OCI-LY7 (cell line): Measurements from ENCODE around the gene SH3RF3. TPM values are rescaled to one million over a fixed set of nuclear protein-coding genes. Genes with fewer than 3 reads are reported as not detected.

Source experiments
- BruUV-seq: library from RNA; stranded (reverse); fragments of 400-500 nt; replicated peaks from 2 replicates; lab custom pipeline; 2021; lab: Mats Ljungman, UMichigan
- CTCF ChIA-PET: fragments of 300-600 bp; sonication (Branson Sonifier 250); formaldehyde crosslinking; loops from one replicate; lab custom pipeline; 2022; ENCODE audit warnings: antibody characterized with exemption; ENCODE audit not compliant: unreplicated experiment; lab: Charles Lee
- POLR2A ChIA-PET: fragments of 300-600 bp; sonication (Branson Sonifier 250); formaldehyde crosslinking; loops from one replicate; lab custom pipeline; 2022; ENCODE audit warnings: antibody characterized with exemption; lab: Charles Lee
- DNase-seq: peaks from one replicate; pipeline ENCODE4 v3.0.0-alpha.2; 2015; ENCODE audit warnings: low spot score
- H2AFZ ChIP-seq: fragments of 200-600 bp; sonication (generic), shearing (Covaris generic); 2 replicates; pipeline ENCODE4 v1.6.1; 2014; ENCODE audit warnings: mild to moderate bottlenecking, antibody characterized with exemption, low read length, moderate library complexity
- H3K27ac ChIP-seq: fragments of 200-600 bp; sonication (generic); 2 replicates; pipeline ENCODE4 v1.5.1; 2014; ENCODE audit warnings: mixed run types, low read depth, mild to moderate bottlenecking, moderate library complexity, low read length, inconsistent platforms; ENCODE audit not compliant: poor library complexity, severe bottlenecking
- H3K36me3 ChIP-seq: fragments of 200-600 bp; sonication (generic); 2 replicates; pipeline ENCODE4 v1.6.1; 2014; ENCODE audit warnings: mild to moderate bottlenecking, antibody characterized with exemption, low read length, moderate library complexity, mixed read lengths; ENCODE audit not compliant: insufficient read depth
- H3K4me1 ChIP-seq: fragments of 200-600 bp; sonication (generic); 2 replicates; pipeline ENCODE4 v1.5.1; 2014; ENCODE audit warnings: mild to moderate bottlenecking, low read length; ENCODE audit not compliant: insufficient read depth, poor library complexity, severe bottlenecking
- H3K4me2 ChIP-seq: fragments of 200-600 bp; sonication (generic); 2 replicates; pipeline ENCODE4 v1.6.1; 2014; ENCODE audit warnings: mild to moderate bottlenecking, low read length
- H3K4me3 ChIP-seq: fragments of 200-600 bp; sonication (generic); 2 replicates; pipeline ENCODE4 v1.5.1; 2014; ENCODE audit warnings: mild to moderate bottlenecking, low read depth, low read length; ENCODE audit not compliant: poor library complexity, severe bottlenecking
- H3K79me2 ChIP-seq: fragments of 200-600 bp; sonication (generic); 2 replicates; pipeline ENCODE4 v1.6.1; 2016; ENCODE audit warnings: low read depth, mild to moderate bottlenecking, low read length, moderate library complexity, mixed read lengths; ENCODE audit not compliant: insufficient read depth
- H3K9me2 ChIP-seq: fragments of 200-600 bp; sonication (generic); 2 replicates; pipeline ENCODE4 v1.6.1; 2016; ENCODE audit warnings: mild to moderate bottlenecking, low read length, mixed read lengths; ENCODE audit not compliant: insufficient read depth
- H3K9me3 ChIP-seq: fragments of 200-600 bp; sonication (generic); 2 replicates; pipeline ENCODE4 v1.6.1; 2014; ENCODE audit warnings: mild to moderate bottlenecking, mixed run types, low read length, mixed read lengths
- H4K20me1 ChIP-seq: fragments of 200-600 bp; sonication (generic); 2 replicates; pipeline ENCODE4 v1.6.1; 2014; ENCODE audit warnings: mild to moderate bottlenecking, antibody characterized with exemption, low read length, moderate library complexity, mixed read lengths; ENCODE audit not compliant: insufficient read depth
- EZH2phosphoT487 ChIP-seq: fragments of 200-600 bp; sonication (generic); IDR thresholded peaks from 2 replicates; pipeline ENCODE4 v1.6.1; 2018; ENCODE audit warnings: low read depth, borderline replicate concordance, mild to moderate bottlenecking, mixed run types, antibody characterized with exemption, low read length, moderate library complexity, mixed read lengths
- intact Hi-C: fragments of 100-400 bp; cut with micrococcal nuclease; formaldehyde crosslinking; loops from one replicate; pipeline ENCODE4 v1.10.0; 2022; ENCODE audit not compliant: unreplicated experiment
- total RNA-seq, 2 experiments: library from RNA; depleted of rRNA in 1 of 2; stranded (reverse); fragments of >200 nt in 1 of 2; shearing (Covaris generic) in 1 of 2; gene quantifications; 2 replicates each; pipeline ENCODE4 v1.2.3, GENCODE V29; 2014 to 2022
- TF ChIP-seq, protein P1 (sequence below): fragments of 200-600 bp; sonication (generic); conservative IDR thresholded peaks from 2 replicates; pipeline ENCODE4 v1.5.1; 2014; ENCODE audit warnings: mild to moderate bottlenecking, antibody characterized with exemption, low read length, moderate library complexity, mixed read lengths

The SH3RF3 gene
- total RNA-seq, 2 experiments from 2014 or later, result not detected

DNA sequence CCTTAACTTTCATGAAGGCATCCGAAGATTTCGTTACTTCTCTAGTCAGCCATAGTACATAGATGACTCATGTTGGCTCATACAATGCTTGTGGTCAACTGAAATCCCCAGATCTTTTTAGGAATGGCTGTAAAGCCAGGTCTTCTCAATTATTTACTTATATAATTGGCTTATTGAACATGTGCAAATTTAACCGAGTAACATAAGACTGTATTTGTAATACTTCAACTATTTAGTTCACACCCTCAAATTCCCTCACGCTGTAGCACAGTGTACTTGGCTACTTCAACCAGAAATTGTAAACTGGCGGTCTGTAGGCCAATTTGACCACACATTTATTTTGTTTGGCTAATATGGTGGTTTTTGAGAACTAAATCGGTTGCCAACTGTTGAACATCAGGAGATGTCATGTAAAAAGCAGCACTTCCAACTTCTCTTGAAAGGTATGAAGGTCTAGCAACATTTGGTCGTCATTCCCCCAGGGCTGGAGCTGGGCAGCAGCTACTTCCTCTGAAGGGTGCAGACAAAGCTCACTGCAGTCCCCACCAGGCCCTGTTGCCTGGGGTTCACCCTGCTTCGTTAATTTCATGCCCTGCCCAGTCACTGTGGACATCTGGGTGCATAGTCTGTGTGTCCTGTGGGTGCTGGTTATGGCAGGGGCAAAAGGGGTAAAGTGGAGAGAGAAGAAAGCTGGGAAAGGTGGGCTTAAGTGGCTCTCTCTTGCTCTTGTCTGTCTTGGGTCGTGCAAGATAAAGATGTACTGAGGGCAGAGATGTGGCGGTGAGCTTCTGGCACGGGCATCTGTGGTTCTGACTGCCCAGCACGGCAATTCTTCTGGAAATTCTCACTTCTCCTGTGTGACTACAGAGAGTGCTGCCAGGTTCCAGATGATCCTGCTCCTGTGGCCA, 3.2 kb upstream of the SH3RF3 start:
- Histone ChIP-seq H4K20me1 (no peaks in the 10 kb centered on the region), H2AFZ (no peak overlapping the region), H3K79me2 (no peaks in the 10 kb centered on the region), H3K9me2 (no peaks in the 10 kb centered on the region), H3K4me2 (no peak overlapping the region), H3K4me1 (no peaks in the 10 kb centered on the region), H3K27ac (no peak overlapping the region), H3K9me3 (no peaks in the 10 kb centered on the region), H3K4me3 (no peak overlapping the region), H3K36me3 (no peaks in the 10 kb centered on the region)
- POLR2A ChIA-PET, result no interaction called here
- no peak for DNase-seq
- no TSS peak for BruUV-seq
- CTCF ChIA-PET, result no interaction called here
- TF ChIP-seq, protein P1, sequence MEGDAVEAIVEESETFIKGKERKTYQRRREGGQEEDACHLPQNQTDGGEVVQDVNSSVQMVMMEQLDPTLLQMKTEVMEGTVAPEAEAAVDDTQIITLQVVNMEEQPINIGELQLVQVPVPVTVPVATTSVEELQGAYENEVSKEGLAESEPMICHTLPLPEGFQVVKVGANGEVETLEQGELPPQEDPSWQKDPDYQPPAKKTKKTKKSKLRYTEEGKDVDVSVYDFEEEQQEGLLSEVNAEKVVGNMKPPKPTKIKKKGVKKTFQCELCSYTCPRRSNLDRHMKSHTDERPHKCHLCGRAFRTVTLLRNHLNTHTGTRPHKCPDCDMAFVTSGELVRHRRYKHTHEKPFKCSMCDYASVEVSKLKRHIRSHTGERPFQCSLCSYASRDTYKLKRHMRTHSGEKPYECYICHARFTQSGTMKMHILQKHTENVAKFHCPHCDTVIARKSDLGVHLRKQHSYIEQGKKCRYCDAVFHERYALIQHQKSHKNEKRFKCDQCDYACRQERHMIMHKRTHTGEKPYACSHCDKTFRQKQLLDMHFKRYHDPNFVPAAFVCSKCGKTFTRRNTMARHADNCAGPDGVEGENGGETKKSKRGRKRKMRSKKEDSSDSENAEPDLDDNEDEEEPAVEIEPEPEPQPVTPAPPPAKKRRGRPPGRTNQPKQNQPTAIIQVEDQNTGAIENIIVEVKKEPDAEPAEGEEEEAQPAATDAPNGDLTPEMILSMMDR, result no peak
- no peak for TF ChIP-seq EZH2phosphoT487
- intact Hi-C loops, result no loop called here

DNA sequence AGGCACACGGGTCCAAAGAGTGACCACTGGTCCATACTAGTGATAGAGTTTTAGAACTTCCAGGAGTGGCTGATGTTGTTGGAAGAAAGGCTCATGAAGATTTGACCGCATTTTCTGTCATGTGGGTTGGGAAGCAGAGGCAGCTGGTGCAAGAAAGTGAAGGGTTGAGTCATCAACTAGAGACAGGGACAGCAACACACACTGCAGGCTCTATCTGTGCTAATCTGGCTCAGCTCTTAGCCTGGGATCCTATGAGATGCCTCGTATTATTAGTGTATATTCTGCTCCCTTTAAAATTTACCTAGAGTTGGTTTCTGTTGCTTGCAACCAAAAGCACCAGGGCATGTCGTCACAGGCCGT, 2.5 kb upstream of the SH3RF3 start:
- no TSS peak for BruUV-seq
- intact Hi-C loops, result no loop called here
- Histone ChIP-seq H3K9me3 (no peaks in the 10 kb centered on the region), H3K4me3 (no peak overlapping the region), H4K20me1 (no peaks in the 10 kb centered on the region), H3K9me2 (no peaks in the 10 kb centered on the region), H3K79me2 (no peaks in the 10 kb centered on the region), H2AFZ (no peak overlapping the region), H3K36me3 (no peaks in the 10 kb centered on the region), H3K4me1 (no peaks in the 10 kb centered on the region), H3K27ac (no peak overlapping the region), H3K4me2 (no peak overlapping the region)
- no peak for DNase-seq
- CTCF ChIA-PET, result no interaction called here
- POLR2A ChIA-PET, result no interaction called here
- TF ChIP-seq, protein P1, result no peak

DNA sequence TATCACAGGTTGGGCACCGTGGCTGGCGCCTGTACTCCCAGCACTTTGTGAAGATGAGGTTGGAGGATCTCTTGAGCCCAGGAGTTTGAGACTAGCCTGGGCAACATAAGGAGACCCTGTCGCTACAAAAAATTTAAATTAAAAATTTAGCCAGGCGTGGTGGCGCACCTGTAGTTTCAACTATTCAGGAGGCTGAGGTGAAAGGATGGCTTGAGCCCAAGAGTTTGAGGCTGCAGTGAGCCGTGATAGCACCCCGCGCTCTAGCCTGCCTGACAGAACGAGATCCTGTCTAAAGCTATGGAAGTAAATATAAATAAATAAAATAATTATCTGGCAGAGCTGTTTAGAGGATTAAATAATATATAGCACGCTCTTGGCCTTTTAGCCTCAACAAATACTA, 1.4 kb upstream of the SH3RF3 start:
- no peaks in the 10 kb centered on the region for H3K9me2 ChIP-seq
- intact Hi-C loops, result no loop called here
- no peak overlapping the region for H3K4me3 ChIP-seq
- H3K36me3 ChIP-seq, result no peaks in the 10 kb centered on the region
- H3K4me2 ChIP-seq, result no peak overlapping the region
- no peak for DNase-seq
- no peaks in the 10 kb centered on the region for H3K4me1 ChIP-seq
- H3K79me2 ChIP-seq, result no peaks in the 10 kb centered on the region
- H3K9me3 ChIP-seq, result no peaks in the 10 kb centered on the region
- no peak for TF ChIP-seq EZH2phosphoT487
- TF ChIP-seq, protein P1, result no peak
- BruUV-seq, result no TSS peak
- H3K27ac ChIP-seq, result no peak overlapping the region
- CTCF ChIA-PET, result no interaction called here
- H4K20me1 ChIP-seq, result no peaks in the 10 kb centered on the region
- no peak overlapping the region for H2AFZ ChIP-seq
- POLR2A ChIA-PET, result no interaction called here
